HFF-Myc (cell line): ENCODE data around the gene TRMT1.

ENCODE experiments used
- DNase-seq: peaks from one replicate; pipeline ENCODE4 v3.0.0-alpha.2; 2011; ENCODE audit warnings: low read depth; ENCODE audit errors: extremely low read depth
- H3K4me3 ChIP-seq: replicated peaks from 2 replicates; pipeline ENCODE4 v1.5.1; 2011; ENCODE audit warnings: low read depth, mild to moderate bottlenecking, control low read depth, low read length
- TF ChIP-seq, protein P1 (sequence below): IDR thresholded peaks from 2 replicates; pipeline ENCODE4 v1.5.1; 2012; ENCODE audit warnings: mild to moderate bottlenecking, low read depth, low read length, control low read depth; ENCODE audit errors: missing control alignments

TRMT1 gene

GRCh38 chr19:13060233-13060963, 56.1 kb downstream of the TRMT1 start:
- no peak for DNase-seq
- TF ChIP-seq, protein P1, sequence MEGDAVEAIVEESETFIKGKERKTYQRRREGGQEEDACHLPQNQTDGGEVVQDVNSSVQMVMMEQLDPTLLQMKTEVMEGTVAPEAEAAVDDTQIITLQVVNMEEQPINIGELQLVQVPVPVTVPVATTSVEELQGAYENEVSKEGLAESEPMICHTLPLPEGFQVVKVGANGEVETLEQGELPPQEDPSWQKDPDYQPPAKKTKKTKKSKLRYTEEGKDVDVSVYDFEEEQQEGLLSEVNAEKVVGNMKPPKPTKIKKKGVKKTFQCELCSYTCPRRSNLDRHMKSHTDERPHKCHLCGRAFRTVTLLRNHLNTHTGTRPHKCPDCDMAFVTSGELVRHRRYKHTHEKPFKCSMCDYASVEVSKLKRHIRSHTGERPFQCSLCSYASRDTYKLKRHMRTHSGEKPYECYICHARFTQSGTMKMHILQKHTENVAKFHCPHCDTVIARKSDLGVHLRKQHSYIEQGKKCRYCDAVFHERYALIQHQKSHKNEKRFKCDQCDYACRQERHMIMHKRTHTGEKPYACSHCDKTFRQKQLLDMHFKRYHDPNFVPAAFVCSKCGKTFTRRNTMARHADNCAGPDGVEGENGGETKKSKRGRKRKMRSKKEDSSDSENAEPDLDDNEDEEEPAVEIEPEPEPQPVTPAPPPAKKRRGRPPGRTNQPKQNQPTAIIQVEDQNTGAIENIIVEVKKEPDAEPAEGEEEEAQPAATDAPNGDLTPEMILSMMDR, result no peak
- H3K4me3 ChIP-seq, result no peak overlapping the region; the same call in 1 of the 2 replicates

DNA sequence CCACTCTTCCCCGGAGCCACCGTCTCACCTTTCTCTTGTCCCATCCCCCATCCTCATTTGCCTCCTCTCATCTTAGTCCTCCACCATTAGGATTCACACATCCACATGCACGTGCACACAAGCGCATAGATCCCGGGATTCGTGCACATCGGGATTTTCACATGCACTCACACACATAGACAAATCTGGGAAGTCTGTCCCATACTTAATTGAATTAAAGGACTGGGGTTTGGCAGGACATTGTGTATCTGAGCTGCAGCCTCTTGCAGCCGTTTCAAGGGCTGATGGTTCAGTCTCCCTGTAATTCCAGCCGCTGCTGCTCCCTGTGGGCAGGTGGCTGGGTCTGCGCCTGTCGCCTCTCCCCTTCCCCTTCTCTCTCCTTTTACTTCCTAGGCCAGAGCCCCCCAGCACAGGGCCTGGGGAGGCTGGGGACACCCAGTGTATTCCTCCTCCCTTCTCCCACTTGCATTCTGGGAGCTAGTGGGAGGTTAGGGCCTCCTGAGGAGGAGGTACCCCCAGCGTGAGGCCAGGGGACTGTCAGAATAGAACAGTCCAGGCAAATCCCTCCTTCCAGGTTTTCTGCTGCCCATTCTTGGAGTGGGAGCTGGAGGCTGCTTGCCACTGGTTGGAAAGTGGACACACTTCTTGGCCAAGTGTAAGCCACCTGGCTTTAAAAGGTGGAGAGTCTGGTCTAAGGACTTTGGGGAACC, 57.4 kb downstream of the TRMT1 start:
- TF ChIP-seq, protein P1, result no peak
- DNase-seq, result no peak
- no peak overlapping the region for H3K4me3 ChIP-seq

DNA sequence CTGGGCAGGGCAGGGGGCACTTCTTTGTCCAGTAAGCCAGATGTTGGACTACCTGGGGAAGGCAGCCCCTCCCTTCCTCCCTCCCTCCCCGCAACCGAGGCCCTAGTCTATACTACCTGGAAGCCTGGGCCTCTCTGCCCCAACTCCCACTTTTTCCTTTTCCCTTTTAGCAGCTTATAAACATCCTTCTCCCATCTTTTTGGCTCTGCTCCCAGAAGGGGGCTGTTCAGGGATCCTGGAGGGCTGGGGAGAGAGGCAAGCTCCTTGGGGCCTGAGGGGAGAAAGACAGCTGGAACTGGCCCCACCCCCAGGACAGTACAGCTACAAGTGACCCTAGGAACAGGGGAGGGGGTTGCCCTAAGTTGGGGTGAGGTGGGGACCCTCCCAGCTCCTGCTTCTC, 58.8 kb downstream of the TRMT1 start:
- TF ChIP-seq, protein P1, result no peak
- no peak for DNase-seq
- no peak overlapping the region for H3K4me3 ChIP-seq

- no peak for DNase-seq
- TF ChIP-seq, protein P1, result no peak
- no peak overlapping the region for H3K4me3 ChIP-seq
Measured at GRCh38 chr19:13057147-13057572, 59.4 kb downstream of the TRMT1 start.

- TF ChIP-seq, protein P1, result no peak
- peak overlapping the region; percentile 32 for H3K4me3 ChIP-seq
- peak; percentile 67 for DNase-seq
Measured at GRCh38 chr19:13056052-13056660, 60.4 kb downstream of the TRMT1 start.

GRCh38 chr19:13055213-13056051, 61.1 kb downstream of the TRMT1 start:
- DNase-seq, result peak; percentile 75
- peak overlapping the region; percentile 32 for H3K4me3 ChIP-seq
- TF ChIP-seq, protein P1, result peak; percentile 2
